WTC11 (cell line): Measurements from ENCODE around the gene CCND1.

Experiments
- CREB1 ChIP-seq: sonication (generic); formaldehyde crosslinking; IDR thresholded peaks from 2 replicates; pipeline ENCODE4 v1.8.0; 2023; ENCODE audit warnings: mild to moderate bottlenecking, missing genetic modification reagents
- CTCF ChIP-seq: fragments of 200-600 bp; IDR thresholded peaks from 2 replicates; pipeline ENCODE4 v1.8.0; 2022; ENCODE audit warnings: antibody characterized with exemption
- EMX1 ChIP-seq: fragments of 250-450 bp; sonication (Bioruptor Pico); IDR thresholded peaks from 2 replicates; pipeline ENCODE4 v1.8.0; 2021; ENCODE audit warnings: mild to moderate bottlenecking
- ETV6 ChIP-seq: sonication (generic); formaldehyde crosslinking; IDR thresholded peaks from 2 replicates; pipeline ENCODE4 v1.8.1; 2022; ENCODE audit warnings: mild to moderate bottlenecking, missing genetic modification reagents
- NR3C1 ChIP-seq: sonication (generic); formaldehyde crosslinking; conservative IDR thresholded peaks from 2 replicates; pipeline ENCODE4 v1.8.1; 2023; ENCODE audit warnings: low read depth, mild to moderate bottlenecking, missing genetic modification reagents
- TCF7 ChIP-seq: sonication (generic); formaldehyde crosslinking; IDR thresholded peaks from 2 replicates; pipeline ENCODE4 v1.8.0; 2022; ENCODE audit warnings: mild to moderate bottlenecking, low read depth, missing genetic modification reagents, moderate library complexity
- ZNF138 ChIP-seq: sonication (generic); formaldehyde crosslinking; conservative IDR thresholded peaks from 2 replicates; pipeline ENCODE4 v1.8.1; 2022; ENCODE audit warnings: mild to moderate bottlenecking, moderate library complexity, missing genetic modification reagents
- ZNF317 ChIP-seq: sonication (generic); formaldehyde crosslinking; IDR thresholded peaks from 2 replicates; pipeline ENCODE4 v1.8.1; 2023; ENCODE audit warnings: low read depth, mild to moderate bottlenecking, moderate library complexity, missing genetic modification reagents, borderline replicate concordance
- ZNF396 ChIP-seq: fragments of 250-450 bp; sonication (Bioruptor Pico); IDR thresholded peaks from 2 replicates; pipeline ENCODE4 v1.8.0; 2021; ENCODE audit warnings: mild to moderate bottlenecking, moderate library complexity, borderline replicate concordance
- ZNF416 ChIP-seq: fragments of 250-450 bp; sonication (Bioruptor Pico); IDR thresholded peaks from 2 replicates; pipeline ENCODE4 v1.9.0; 2021; ENCODE audit warnings: mild to moderate bottlenecking, inconsistent platforms
- TF ChIP-seq, protein P1 (sequence below): sonication (generic); formaldehyde crosslinking; conservative IDR thresholded peaks from 2 replicates; pipeline ENCODE4 v1.8.1; 2022; ENCODE audit warnings: mild to moderate bottlenecking, missing genetic modification reagents
- TF ChIP-seq, protein P2 (sequence below): sonication (generic); formaldehyde crosslinking; IDR thresholded peaks from 2 replicates; pipeline ENCODE4 v1.8.0; 2023; ENCODE audit warnings: missing genetic modification reagents, mild to moderate bottlenecking, borderline replicate concordance
- TF ChIP-seq, protein P3 (sequence below): sonication (generic); formaldehyde crosslinking; IDR thresholded peaks from 2 replicates; pipeline ENCODE4 v1.8.0; 2022; ENCODE audit warnings: mild to moderate bottlenecking, missing genetic modification reagents

- TF ChIP-seq CREB1 (CRISPR knock-in tag) (no peak), CTCF (no peak), ZNF317 (CRISPR knock-in tag) (no peak), ZNF416 (CRISPR knock-in tag) (no peak), ETV6 (no peak), ZNF396 (CRISPR knock-in tag) (no peak), NR3C1 (no peak), EMX1 (CRISPR knock-in tag) (no peak), ZNF138 (CRISPR knock-in tag) (no peak), TCF7 (CRISPR knock-in tag) (no peak)
- TF ChIP-seq, protein P1, sequence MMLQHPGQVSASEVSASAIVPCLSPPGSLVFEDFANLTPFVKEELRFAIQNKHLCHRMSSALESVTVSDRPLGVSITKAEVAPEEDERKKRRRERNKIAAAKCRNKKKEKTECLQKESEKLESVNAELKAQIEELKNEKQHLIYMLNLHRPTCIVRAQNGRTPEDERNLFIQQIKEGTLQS (CRISPR knock-in tag): no peak
- TF ChIP-seq, protein P2, sequence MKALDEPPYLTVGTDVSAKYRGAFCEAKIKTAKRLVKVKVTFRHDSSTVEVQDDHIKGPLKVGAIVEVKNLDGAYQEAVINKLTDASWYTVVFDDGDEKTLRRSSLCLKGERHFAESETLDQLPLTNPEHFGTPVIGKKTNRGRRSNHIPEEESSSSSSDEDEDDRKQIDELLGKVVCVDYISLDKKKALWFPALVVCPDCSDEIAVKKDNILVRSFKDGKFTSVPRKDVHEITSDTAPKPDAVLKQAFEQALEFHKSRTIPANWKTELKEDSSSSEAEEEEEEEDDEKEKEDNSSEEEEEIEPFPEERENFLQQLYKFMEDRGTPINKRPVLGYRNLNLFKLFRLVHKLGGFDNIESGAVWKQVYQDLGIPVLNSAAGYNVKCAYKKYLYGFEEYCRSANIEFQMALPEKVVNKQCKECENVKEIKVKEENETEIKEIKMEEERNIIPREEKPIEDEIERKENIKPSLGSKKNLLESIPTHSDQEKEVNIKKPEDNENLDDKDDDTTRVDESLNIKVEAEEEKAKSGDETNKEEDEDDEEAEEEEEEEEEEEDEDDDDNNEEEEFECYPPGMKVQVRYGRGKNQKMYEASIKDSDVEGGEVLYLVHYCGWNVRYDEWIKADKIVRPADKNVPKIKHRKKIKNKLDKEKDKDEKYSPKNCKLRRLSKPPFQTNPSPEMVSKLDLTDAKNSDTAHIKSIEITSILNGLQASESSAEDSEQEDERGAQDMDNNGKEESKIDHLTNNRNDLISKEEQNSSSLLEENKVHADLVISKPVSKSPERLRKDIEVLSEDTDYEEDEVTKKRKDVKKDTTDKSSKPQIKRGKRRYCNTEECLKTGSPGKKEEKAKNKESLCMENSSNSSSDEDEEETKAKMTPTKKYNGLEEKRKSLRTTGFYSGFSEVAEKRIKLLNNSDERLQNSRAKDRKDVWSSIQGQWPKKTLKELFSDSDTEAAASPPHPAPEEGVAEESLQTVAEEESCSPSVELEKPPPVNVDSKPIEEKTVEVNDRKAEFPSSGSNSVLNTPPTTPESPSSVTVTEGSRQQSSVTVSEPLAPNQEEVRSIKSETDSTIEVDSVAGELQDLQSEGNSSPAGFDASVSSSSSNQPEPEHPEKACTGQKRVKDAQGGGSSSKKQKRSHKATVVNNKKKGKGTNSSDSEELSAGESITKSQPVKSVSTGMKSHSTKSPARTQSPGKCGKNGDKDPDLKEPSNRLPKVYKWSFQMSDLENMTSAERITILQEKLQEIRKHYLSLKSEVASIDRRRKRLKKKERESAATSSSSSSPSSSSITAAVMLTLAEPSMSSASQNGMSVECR (CRISPR knock-in tag): no peak
- TF ChIP-seq, protein P3, sequence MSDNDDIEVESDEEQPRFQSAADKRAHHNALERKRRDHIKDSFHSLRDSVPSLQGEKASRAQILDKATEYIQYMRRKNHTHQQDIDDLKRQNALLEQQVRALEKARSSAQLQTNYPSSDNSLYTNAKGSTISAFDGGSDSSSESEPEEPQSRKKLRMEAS (CRISPR knock-in tag): no peak
Measured at GRCh38 chr11:69660001-69660500, 19.1 kb downstream of the CCND1 start.
